ENCODE data around the gene S100A1.
"Not testable (repeated sequence)": the region's sequence is repeated elsewhere in the genome, so short reads cannot be mapped to it uniquely, and the experiment has no call there.

The S100A1 gene

GRCh38 chr1:153658400-153659174 lies 30.4 kb downstream of the S100A1 start, which contains the start of gene SNAPIN:
Gene SNAPIN (plus strand): TSS chr1:153658703. CDS start chr1:153658744, 41 bp downstream.
- DNase-seq = peak; percentile 92

- no peak for DNase-seq
Observed at GRCh38 chr1:153659175-153659534, 30.9 kb downstream of the S100A1 start.

- DNase-seq = no peak
Observed at GRCh38 chr1:153659656-153660055, 31.4 kb downstream of the S100A1 start.

GRCh38 chr1:153661111-153661708 lies 33.0 kb downstream of the S100A1 start:
- DNase-seq = no peak

GRCh38 chr1:153662269-153662668 lies 34.0 kb downstream of the S100A1 start:
- no peak for DNase-seq

- DNase-seq = no peak
Observed at GRCh38 chr1:153663211-153663610, 35.0 kb downstream of the S100A1 start.

- DNase-seq = no peak
Observed at GRCh38 chr1:153667439-153667838, 39.2 kb downstream of the S100A1 start.

- DNase-seq = not testable (repeated sequence)
Observed at GRCh38 chr1:153668672-153669071, 40.4 kb downstream of the S100A1 start.

- no peak for DNase-seq
Observed at GRCh38 chr1:153669606-153670005, 41.4 kb downstream of the S100A1 start.

- DNase-seq = peak; percentile 27
Observed at GRCh38 chr1:153670257-153670858, 42.1 kb downstream of the S100A1 start.

GRCh38 chr1:153670859-153671627 lies 42.8 kb downstream of the S100A1 start, which contains the start of gene ILF2:
Gene ILF2 (minus strand): TSS chr1:153670993. CDS start chr1:153670922, 71 bp downstream.
- peak; percentile 96 for DNase-seq

- peak; percentile 46 for DNase-seq
Observed at GRCh38 chr1:153671628-153672353, 43.6 kb downstream of the S100A1 start.

- no peak for DNase-seq
Observed at GRCh38 chr1:153673511-153673910, 45.3 kb downstream of the S100A1 start.

GRCh38 chr1:153677718-153678518 lies 49.7 kb downstream of the S100A1 start:
- DNase-seq = peak; percentile 65

- peak; percentile 51 for DNase-seq
Observed at GRCh38 chr1:153678519-153679336, 50.5 kb downstream of the S100A1 start, which contains the start of gene NPR1. Gene NPR1 (plus strand): TSS chr1:153678688. CDS start chr1:153679109, 421 bp downstream.

- DNase-seq = peak; percentile 39
Observed at GRCh38 chr1:153679337-153680119, 51.3 kb downstream of the S100A1 start.

- DNase-seq = no peak
Observed at GRCh38 chr1:153680120-153680403, 51.8 kb downstream of the S100A1 start.

Measured in CD4-positive, alpha-beta T cell treated with Interleukin-17A for 4 hours (primary cell).